H1 (cell line): ENCODE results near the gene CETN1. TPM values are rescaled to one million over a fixed set of nuclear protein-coding genes. Genes with fewer than 3 reads are reported as not detected.

Source experiments
- CTCF ChIA-PET: fragments of 300-600 bp; sonication (Branson Sonifier 250); formaldehyde crosslinking; loops from one replicate; lab custom pipeline; 2021; ENCODE audit not compliant: partially characterized antibody; lab: Charles Lee
- POLR2A ChIA-PET: fragments of 300-600 bp; sonication (Branson Sonifier 250); formaldehyde crosslinking; loops from one replicate; lab custom pipeline; 2021; ENCODE audit warnings: inconsistent platforms; ENCODE audit not compliant: partially characterized antibody; lab: Charles Lee
- DNase-seq, 2 experiments: peaks; one replicate each; pipeline versions ENCODE4 v3.0.0 to v3.0.0-alpha.2; 2010 to 2022; ENCODE audit warnings: low spot score in 2 of 2, low read depth in 1 of 2, mixed read lengths in 1 of 2
- FAIRE-seq: peaks from 2 replicates; lab custom pipeline; 2011; peaks lifted over from hg19 to GRCh38; lab: Jason Lieb, UNC
- H2AFZ ChIP-seq: 2 replicates; pipeline ENCODE4 v1.8.1; 2012; ENCODE audit warnings: low read length, inconsistent platforms
- H2AK5ac ChIP-seq: 2 replicates; pipeline ENCODE4 v1.6.1; 2013; ENCODE audit warnings: low read depth, low read length
- H2BK120ac ChIP-seq: replicated peaks from 2 replicates; pipeline ENCODE3; 2013; ENCODE audit warnings: low read depth, low read length, inconsistent platforms
- H2BK12ac ChIP-seq: 2 replicates; pipeline ENCODE4 v1.6.1; 2013; ENCODE audit warnings: low read depth, low read length
- H2BK15ac ChIP-seq: 2 replicates; pipeline ENCODE4 v1.6.1; 2013; ENCODE audit warnings: low read length
- H2BK20ac ChIP-seq: 2 replicates; pipeline ENCODE4 v1.6.1; 2013; ENCODE audit warnings: low read length
- H2BK5ac ChIP-seq: 2 replicates; pipeline ENCODE4 v1.6.1; 2013; ENCODE audit warnings: low read depth, low read length
- H3K14ac ChIP-seq: 2 replicates; pipeline ENCODE4 v1.6.1; 2013; ENCODE audit warnings: inconsistent platforms; ENCODE audit not compliant: insufficient read length
- H3K18ac ChIP-seq: 2 replicates; pipeline ENCODE4 v1.6.1; 2013; ENCODE audit warnings: low read length; ENCODE audit errors: extremely low read depth
- H3K23ac ChIP-seq: 2 replicates; pipeline ENCODE4 v1.6.1; 2013; ENCODE audit warnings: inconsistent platforms; ENCODE audit not compliant: insufficient read length
- H3K23me2 ChIP-seq: 2 replicates; pipeline ENCODE4 v1.6.1; 2013; ENCODE audit warnings: low read depth, low read length
- H3K27ac ChIP-seq: 2 replicates; pipeline ENCODE4 v1.6.1; 2011; ENCODE audit warnings: low read depth, low read length, inconsistent platforms
- H3K27me3 ChIP-seq, 4 experiments: replicated peaks in 1 of 4; 1 replicate in 1 of 4; 2 replicates in 3 of 4; pipeline versions ENCODE4 v1.6.1 to v1.8.1; 2011 to 2013; ENCODE audit warnings: low read length in 3 of 4, mild to moderate bottlenecking in 3 of 4, inconsistent platforms in 2 of 4, mixed read lengths in 2 of 4, moderate library complexity in 1 of 4; ENCODE audit not compliant: control insufficient read depth in 3 of 4, insufficient read depth in 3 of 4; ENCODE audit errors: extremely low read depth in 1 of 4
- H3K36me3 ChIP-seq, 4 experiments: 2 replicates each; pipeline versions ENCODE4 v1.6.1 to v1.8.1; 2011 to 2013; ENCODE audit warnings: mild to moderate bottlenecking in 4 of 4, low read length in 3 of 4, moderate library complexity in 2 of 4, control low read depth in 1 of 4, inconsistent platforms in 1 of 4; ENCODE audit not compliant: insufficient read depth in 4 of 4, control insufficient read depth in 2 of 4
- H3K4ac ChIP-seq: replicated peaks from 2 replicates; pipeline ENCODE3; 2013; ENCODE audit warnings: low read length, low read depth, mixed read lengths, inconsistent platforms; ENCODE audit not compliant: insufficient read length
- H3K4me1 ChIP-seq, 4 experiments: replicated peaks in 1 of 4; 1 replicate in 1 of 4; 2 replicates in 3 of 4; pipeline versions ENCODE4 v1.6.1 to v1.8.1; 2011 to 2013; ENCODE audit warnings: low read length in 3 of 4, inconsistent platforms in 2 of 4, mixed read lengths in 1 of 4; ENCODE audit not compliant: insufficient read depth in 4 of 4, control insufficient read depth in 3 of 4
- H3K4me2 ChIP-seq, 2 experiments: 2 replicates each; pipeline versions ENCODE4 v1.6.1 to v1.8.1; 2011 to 2013; ENCODE audit warnings: low read depth in 2 of 2, low read length in 2 of 2, control low read depth in 1 of 2, inconsistent platforms in 1 of 2, mild to moderate bottlenecking in 1 of 2; ENCODE audit not compliant: insufficient read depth in 1 of 2
- H3K4me3 ChIP-seq, 4 experiments: fragments of 200-600, 300-600 bp in 1 of 4; sonication (generic), shearing (Covaris generic), sonication (Bioruptor Twin) in 1 of 4; 2 replicates each; pipeline versions ENCODE4 v1.5.1 to v1.8.1; 2011 to 2016; ENCODE audit warnings: low read length in 4 of 4, low read depth in 3 of 4, control low read depth in 2 of 4, inconsistent platforms in 2 of 4, mild to moderate bottlenecking in 2 of 4, mixed read lengths in 1 of 4, moderate library complexity in 1 of 4; ENCODE audit not compliant: insufficient read depth in 2 of 4; ENCODE audit errors: extremely low read depth in 1 of 4
- H3K56ac ChIP-seq: replicated peaks from 2 replicates; pipeline ENCODE3; 2013; ENCODE audit warnings: low read depth, mild to moderate bottlenecking, mixed read lengths, low read length, inconsistent platforms; ENCODE audit not compliant: insufficient read length
- H3K79me1 ChIP-seq: 2 replicates; pipeline ENCODE4 v1.6.1; 2013; ENCODE audit warnings: low read depth, low read length, control low read depth
- H3K79me2 ChIP-seq, 2 experiments: 2 replicates each; pipeline versions ENCODE4 v1.6.1 to v1.8.1; 2012 to 2013; ENCODE audit warnings: low read length in 2 of 2, mild to moderate bottlenecking in 2 of 2, inconsistent platforms in 1 of 2; ENCODE audit not compliant: insufficient read depth in 2 of 2, control insufficient read depth in 1 of 2
- H3K9ac ChIP-seq, 4 experiments: replicated peaks in 1 of 4; 1 replicate in 1 of 4; 2 replicates in 3 of 4; pipeline versions ENCODE4 v1.6.1 to v1.8.1; 2011 to 2013; ENCODE audit warnings: low read depth in 3 of 4, low read length in 3 of 4, control low read depth in 2 of 4, mild to moderate bottlenecking in 2 of 4, moderate library complexity in 2 of 4, inconsistent platforms in 1 of 4; ENCODE audit errors: extremely low read depth in 1 of 4
- H3K9me3 ChIP-seq, 2 experiments: 2 replicates each; pipeline versions ENCODE4 v1.6.1 to v1.8.1; 2012 to 2013; ENCODE audit warnings: mild to moderate bottlenecking in 2 of 2, moderate library complexity in 2 of 2, control low read depth in 1 of 2, inconsistent platforms in 1 of 2, low read depth in 1 of 2, low read length in 1 of 2, mixed read lengths in 1 of 2; ENCODE audit not compliant: insufficient read depth in 2 of 2
- H4K20me1 ChIP-seq, 2 experiments: replicated peaks in 1 of 2; 2 replicates each; pipeline versions ENCODE3 to v1.8.1; 2011 to 2013; ENCODE audit warnings: inconsistent platforms in 2 of 2, low read length in 2 of 2, mild to moderate bottlenecking in 1 of 2; ENCODE audit not compliant: insufficient read depth in 2 of 2, control insufficient read depth in 1 of 2
- H4K5ac ChIP-seq: 2 replicates; pipeline ENCODE4 v1.6.1; 2013; ENCODE audit warnings: low read length, low read depth, mixed read lengths, inconsistent platforms; ENCODE audit not compliant: insufficient read length
- H4K8ac ChIP-seq: 2 replicates; pipeline ENCODE4 v1.8.0; 2013; ENCODE audit warnings: mild to moderate bottlenecking, moderate library complexity, low read length, inconsistent platforms; ENCODE audit not compliant: insufficient read depth; ENCODE audit errors: extremely low read depth
- H4K91ac ChIP-seq: replicated peaks from 2 replicates; pipeline ENCODE3; 2013; ENCODE audit warnings: low read length, mixed read lengths, inconsistent platforms; ENCODE audit not compliant: insufficient read length
- CBX5 ChIP-seq: fragments of 300-800, 300-1000 bp; sonication (generic); IDR thresholded peaks from 2 replicates; pipeline ENCODE4 v1.7.1; 2016; ENCODE audit warnings: antibody characterized with exemption, low read length, low read depth
- CEBPB ChIP-seq: IDR thresholded peaks from 2 replicates; pipeline ENCODE4 v1.6.1; 2012; ENCODE audit warnings: low read depth, low read length
- EP300 ChIP-seq, 2 experiments: IDR thresholded peaks; 1 replicate in 1 of 2; 2 replicates in 1 of 2; pipeline ENCODE4 v1.6.1; 2011 to 2012; ENCODE audit warnings: low read depth in 2 of 2, low read length in 2 of 2, mild to moderate bottlenecking in 2 of 2, borderline replicate concordance in 1 of 2, inconsistent platforms in 1 of 2, moderate library complexity in 1 of 2
- EZH2 ChIP-seq: fragments of 200-600 bp; sonication (generic); IDR thresholded peaks from 2 replicates; pipeline ENCODE4 v1.7.1; 2012; ENCODE audit warnings: low read depth, mild to moderate bottlenecking, moderate library complexity, low read length, inconsistent platforms; ENCODE audit not compliant: severe bottlenecking
- FOSL1 ChIP-seq: IDR thresholded peaks from 2 replicates; pipeline ENCODE4 v1.6.1; 2011; ENCODE audit warnings: mild to moderate bottlenecking, low read depth, low read length, moderate library complexity; ENCODE audit not compliant: insufficient read depth
- HDAC2 ChIP-seq, 2 experiments: fragments of 300-600 bp in 1 of 2; sonication (generic) in 1 of 2; IDR thresholded peaks; 2 replicates each; pipeline ENCODE4 v1.6.1; 2011 to 2012; ENCODE audit warnings: low read depth in 2 of 2, low read length in 2 of 2, mild to moderate bottlenecking in 2 of 2, moderate library complexity in 2 of 2, borderline replicate concordance in 1 of 2, inconsistent platforms in 1 of 2
- KDM1A ChIP-seq: fragments of 200-600, 300-600 bp; sonication (generic); IDR thresholded peaks from 2 replicates; pipeline ENCODE4 v1.7.1; 2016; ENCODE audit warnings: mild to moderate bottlenecking, low read length, borderline replicate concordance
- MAFK ChIP-seq: IDR thresholded peaks from 2 replicates; pipeline ENCODE4 v1.6.1; 2012; ENCODE audit warnings: low read depth, mild to moderate bottlenecking, improper control_type of control experiment, low read length
- POU5F1 ChIP-seq: IDR thresholded peaks from 2 replicates; pipeline ENCODE4 v1.6.1; 2011; ENCODE audit warnings: low read depth, mild to moderate bottlenecking, low read length, moderate library complexity
- TEAD4 ChIP-seq: IDR thresholded peaks from 2 replicates; pipeline ENCODE4 v1.6.1; 2012; ENCODE audit warnings: low read depth, low read length, inconsistent platforms, mixed read lengths
- YY1 ChIP-seq: IDR thresholded peaks from 2 replicates; pipeline ENCODE4 v1.6.1; 2011; ENCODE audit warnings: low read depth, mild to moderate bottlenecking, low read length
- ZNF274 ChIP-seq: IDR thresholded peaks from 2 replicates; pipeline ENCODE4 v1.7.0; 2012; ENCODE audit warnings: low read length, borderline replicate concordance; ENCODE audit errors: extremely low read depth
- WGBS, 2 experiments: shearing (Covaris generic) in 1 of 2; methylation state at CpG; one replicate each; pipeline versions ENCODE4 v1.1.6 to v1.1.7; 2013 to 2015; ENCODE audit warnings: low lambda C conversion rate in 2 of 2, mixed read lengths in 2 of 2, inconsistent platforms in 1 of 2, low coverage in 1 of 2, missing lambda C conversion rate in 1 of 2; ENCODE audit not compliant: insufficient replicate concordance in 2 of 2, insufficient coverage in 1 of 2, insufficient read length in 1 of 2; ENCODE audit errors: extremely low coverage in 1 of 2, missing lambda C conversion rate in 1 of 2; 5-methylcytosine and 5-hydroxymethylcytosine counted together
- polyA plus RNA-seq, 7 experiments: library from polyadenylated mRNA; depleted of rRNA in 3 of 7; stranded (reverse) in 5 of 7; unstranded in 2 of 7; fragments of >200 nt in 5 of 7; fragments of 200-250 nt in 2 of 7; gene quantifications; 1 replicate in 5 of 7; 2 replicates in 1 of 7; 4 replicates in 1 of 7; pipeline versions ENCODE4 v1.2.1 to v1.2.3, GENCODE V29; 2011 to 2013; ENCODE audit warnings: missing spikeins in 2 of 7, mixed read lengths in 2 of 7
- total RNA-seq: library from RNA; stranded (reverse); fragmentation: NEBNext Ultra II Directional; extraction: Animal tissue kit (Norgen Biotek cat#: 25700); gene quantifications from 2 replicates; pipeline ENCODE4 v1.2.1, GENCODE V29; 2021

Gene CETN1
- total and polyA plus RNA-seq, 2 of the 8 experiments (the other 6 are each of a cell fraction or from before 2014, with no cell fraction given) = not detected

DNA sequence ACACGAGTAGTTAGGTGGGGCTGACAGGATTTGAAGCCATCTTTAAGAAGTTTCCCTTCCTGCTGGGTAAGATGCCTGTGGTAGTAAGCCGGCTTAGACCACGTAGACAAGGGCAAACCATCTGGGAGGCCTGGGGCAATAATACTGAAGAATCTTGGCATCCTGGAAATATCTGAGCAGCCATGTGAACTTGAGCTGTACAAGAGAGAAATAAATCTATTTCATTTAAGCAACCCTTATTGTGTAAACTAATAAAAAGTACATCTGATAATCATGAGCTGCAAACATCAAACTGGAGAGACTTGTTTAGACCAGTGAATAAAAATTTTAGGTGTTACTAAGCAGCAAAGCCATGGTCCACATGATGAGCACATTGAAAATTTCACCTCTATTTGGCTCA, 11.4 kb upstream of the CETN1 start:
- Histone ChIP-seq H3K4me2 (no peak overlapping the region), H2AFZ (no peak overlapping the region), H2BK120ac (no peak overlapping the region), H3K23me2 (no peaks in the 10 kb centered on the region), H2BK15ac (no peak overlapping the region), H3K27ac (no peak overlapping the region), H2AK5ac (no peak overlapping the region), H4K91ac (no peak overlapping the region), H3K56ac (no peak overlapping the region), H3K79me1 (no peaks in the 10 kb centered on the region), H3K14ac (no peak overlapping the region), H3K23ac (no peak overlapping the region), H3K4ac (no peak overlapping the region), H3K4me3 (no peak overlapping the region), H3K18ac (no peak overlapping the region), H2BK20ac (no peak overlapping the region), H3K27me3 (no peaks in the 10 kb centered on the region), H2BK5ac (no peak overlapping the region), H4K5ac (no peak overlapping the region), H4K8ac (no peak overlapping the region), H3K9me3 (no peaks in the 10 kb centered on the region), H3K4me1 (peaks cover 3 to 8% (median 7%) of the 10 kb centered on the region in 4 experiments; a peak in 4 of 7 replicates), H3K9ac (no peak overlapping the region), H3K79me2 (no peaks in the 10 kb centered on the region), H2BK12ac (no peak overlapping the region), H4K20me1 (no peaks in the 10 kb centered on the region), H3K36me3 (no peaks in the 10 kb centered on the region)
- POLR2A ChIA-PET = no interaction called here
- WGBS, 2 experiments = 96% methylated on average over 3 of the region's 3 CpGs; no CpG with 5 or more reads in 1 of the 2 experiments
- TF ChIP-seq YY1 = no peak
- TF ChIP-seq FOSL1 = no peak
- no peak for TF ChIP-seq EP300 (IDR thresholded peaks at IDR 0.05; ENCODE audit: borderline replicate concordance in 1 of 2, low read depth in 2 of 2, low read length in 2 of 2)
- TF ChIP-seq CBX5 = no peak
- TF ChIP-seq KDM1A = no peak
- no peak for TF ChIP-seq POU5F1
- TF ChIP-seq CEBPB = no peak
- TF ChIP-seq MAFK = no peak
- no peak for TF ChIP-seq TEAD4
- TF ChIP-seq ZNF274 = no peak
- no peak for TF ChIP-seq HDAC2 (IDR thresholded peaks at IDR 0.05; ENCODE audit: borderline replicate concordance in 1 of 2, low read depth in 2 of 2, low read length in 2 of 2)
- no peak for TF ChIP-seq EZH2
- no peak for FAIRE-seq
- no peak for DNase-seq
- CTCF ChIA-PET = interaction anchor here (0.9 to 1.1 kb wide), 2 partner anchors 44 to 72 kb away, joined by 3 to 4 read pairs; no protein-coding TSS in a partner anchor
